HG02642 (cell line): ENCODE data around the gene TRAF3.

Experiments
- ATAC-seq: cut with Tn5 transposase; IDR thresholded peaks from one replicate; pipeline ENCODE4 v1.9.1; 2021; ENCODE audit warnings: mild to moderate bottlenecking; ENCODE audit not compliant: unreplicated experiment, poor library complexity

TRAF3 gene, protein sequence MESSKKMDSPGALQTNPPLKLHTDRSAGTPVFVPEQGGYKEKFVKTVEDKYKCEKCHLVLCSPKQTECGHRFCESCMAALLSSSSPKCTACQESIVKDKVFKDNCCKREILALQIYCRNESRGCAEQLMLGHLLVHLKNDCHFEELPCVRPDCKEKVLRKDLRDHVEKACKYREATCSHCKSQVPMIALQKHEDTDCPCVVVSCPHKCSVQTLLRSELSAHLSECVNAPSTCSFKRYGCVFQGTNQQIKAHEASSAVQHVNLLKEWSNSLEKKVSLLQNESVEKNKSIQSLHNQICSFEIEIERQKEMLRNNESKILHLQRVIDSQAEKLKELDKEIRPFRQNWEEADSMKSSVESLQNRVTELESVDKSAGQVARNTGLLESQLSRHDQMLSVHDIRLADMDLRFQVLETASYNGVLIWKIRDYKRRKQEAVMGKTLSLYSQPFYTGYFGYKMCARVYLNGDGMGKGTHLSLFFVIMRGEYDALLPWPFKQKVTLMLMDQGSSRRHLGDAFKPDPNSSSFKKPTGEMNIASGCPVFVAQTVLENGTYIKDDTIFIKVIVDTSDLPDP

GRCh38 chr14:102776761-102777710 lies at the start of gene TRAF3:
TRAF3 (plus strand) TSS chr14:102777449; CDS start chr14:102870202, 92,753 bp downstream.
- ATAC-seq, result peak; percentile 63

DNA sequence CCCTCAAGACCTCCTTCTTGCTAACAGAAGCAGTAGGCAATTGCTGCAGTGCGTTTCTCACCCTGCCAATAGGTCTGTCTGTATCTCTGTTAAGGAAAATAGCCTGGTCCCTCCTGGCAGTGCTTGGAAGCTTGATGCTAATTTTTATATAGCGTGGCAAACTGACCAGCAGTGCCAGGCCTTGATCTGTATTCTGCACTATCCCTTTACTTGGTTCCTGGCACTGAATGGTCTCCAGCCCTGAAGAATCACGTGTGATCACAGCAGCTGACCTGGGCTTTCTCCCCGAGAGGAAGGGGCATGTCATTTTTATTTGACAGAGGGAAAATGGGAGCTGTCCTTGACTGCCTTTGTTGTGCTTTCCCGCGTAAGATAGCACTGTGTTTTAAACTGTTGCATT lies 48.7 kb upstream of the TRAF3 start:
- ATAC-seq, result no peak

- ATAC-seq, result no peak
Observed at GRCh38 chr14:102729268-102729667, 48.0 kb upstream of the TRAF3 start.

DNA sequence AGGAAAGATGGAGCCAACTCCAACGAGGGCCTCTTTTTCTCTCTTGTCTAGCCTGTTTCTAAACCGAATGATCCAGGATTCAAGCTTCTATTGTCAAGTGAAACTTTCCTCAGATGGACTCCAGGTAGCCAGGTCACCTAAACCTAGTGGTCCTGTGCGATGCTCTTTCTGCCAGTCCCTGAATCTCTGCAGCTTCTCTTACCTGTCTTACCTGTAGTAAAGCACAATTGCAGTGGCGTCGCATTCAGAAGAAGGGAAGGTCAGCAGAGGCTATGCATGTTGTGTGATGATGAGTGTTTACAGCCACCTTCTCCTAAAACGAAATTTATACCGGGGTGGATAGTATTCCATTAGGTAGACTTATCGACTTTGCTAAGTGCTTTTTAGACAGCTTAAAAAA lies 47.4 kb upstream of the TRAF3 start:
- ATAC-seq, result no peak

GRCh38 chr14:102731101-102731870 lies 46.0 kb upstream of the TRAF3 start:
- no peak for ATAC-seq

DNA sequence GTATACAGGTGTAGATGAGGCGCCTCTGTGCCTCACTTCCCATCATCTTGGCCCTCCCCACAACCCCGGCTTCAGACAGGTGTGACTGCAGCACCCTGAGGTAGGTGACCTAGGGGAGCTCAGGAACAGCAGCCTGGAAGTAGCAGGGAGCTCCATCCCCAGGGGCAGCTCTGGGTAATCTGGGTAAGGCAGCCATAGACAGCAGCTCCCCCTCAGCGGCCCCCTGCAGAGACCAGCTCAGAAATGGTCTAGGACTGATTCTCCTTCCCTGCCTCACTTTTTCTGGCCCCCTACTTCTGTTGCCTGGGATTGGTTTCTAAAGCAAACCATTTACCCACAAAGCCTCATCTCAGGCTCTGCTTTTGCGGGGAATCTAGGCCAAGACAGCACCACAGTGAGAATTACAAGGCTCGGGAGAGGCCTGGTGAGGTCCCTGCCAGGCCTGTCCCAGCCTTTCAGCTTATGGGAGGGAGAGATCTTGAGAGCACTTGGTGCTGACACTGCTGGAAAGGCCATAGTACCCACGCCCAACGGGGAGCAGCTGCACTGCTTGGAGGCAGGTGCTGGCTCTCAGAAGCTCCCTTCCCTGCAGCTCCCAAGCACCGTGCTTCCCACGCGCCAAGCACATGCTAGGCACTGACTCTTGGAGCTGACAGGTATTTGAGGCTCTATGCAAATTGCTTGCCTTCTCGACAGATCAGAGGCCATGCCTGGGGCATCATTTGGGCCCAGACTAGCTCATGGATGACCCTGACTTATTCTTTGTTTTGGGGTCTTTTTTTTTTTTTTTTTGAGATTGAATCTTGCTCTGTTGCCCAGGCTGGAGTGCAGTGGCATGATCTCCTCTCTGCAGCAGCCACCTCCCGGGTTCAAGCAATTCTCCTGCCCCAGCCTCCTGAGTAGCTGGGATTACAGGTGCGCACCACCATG lies 45.1 kb upstream of the TRAF3 start:
- no peak for ATAC-seq

DNA sequence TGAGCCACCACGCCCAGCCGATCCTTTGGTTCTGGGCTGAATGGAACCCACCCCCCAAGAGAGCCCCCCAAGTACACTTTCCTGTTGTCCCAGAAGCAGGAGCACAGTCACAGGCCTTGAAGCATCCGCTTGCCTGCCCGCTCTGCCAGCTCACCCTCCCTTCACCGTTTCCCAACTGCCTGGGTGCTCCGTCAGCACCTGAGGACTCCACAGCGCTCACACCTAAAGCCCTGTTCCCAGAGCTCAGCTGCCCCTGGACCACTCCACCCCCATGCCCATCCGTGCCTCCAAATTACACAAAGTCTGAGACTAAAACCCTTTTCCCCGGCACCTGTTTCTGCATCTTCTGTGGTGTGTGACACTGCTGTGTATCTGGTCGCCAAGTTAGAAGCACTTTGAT lies 44.3 kb upstream of the TRAF3 start:
- ATAC-seq, result no peak

- no peak for ATAC-seq
Observed at GRCh38 chr14:102733326-102733725, 43.9 kb upstream of the TRAF3 start.

GRCh38 chr14:102734436-102734835 lies 42.8 kb upstream of the TRAF3 start:
- no peak for ATAC-seq

- ATAC-seq, result no peak
Observed at GRCh38 chr14:102736956-102737355, 40.3 kb upstream of the TRAF3 start.

DNA sequence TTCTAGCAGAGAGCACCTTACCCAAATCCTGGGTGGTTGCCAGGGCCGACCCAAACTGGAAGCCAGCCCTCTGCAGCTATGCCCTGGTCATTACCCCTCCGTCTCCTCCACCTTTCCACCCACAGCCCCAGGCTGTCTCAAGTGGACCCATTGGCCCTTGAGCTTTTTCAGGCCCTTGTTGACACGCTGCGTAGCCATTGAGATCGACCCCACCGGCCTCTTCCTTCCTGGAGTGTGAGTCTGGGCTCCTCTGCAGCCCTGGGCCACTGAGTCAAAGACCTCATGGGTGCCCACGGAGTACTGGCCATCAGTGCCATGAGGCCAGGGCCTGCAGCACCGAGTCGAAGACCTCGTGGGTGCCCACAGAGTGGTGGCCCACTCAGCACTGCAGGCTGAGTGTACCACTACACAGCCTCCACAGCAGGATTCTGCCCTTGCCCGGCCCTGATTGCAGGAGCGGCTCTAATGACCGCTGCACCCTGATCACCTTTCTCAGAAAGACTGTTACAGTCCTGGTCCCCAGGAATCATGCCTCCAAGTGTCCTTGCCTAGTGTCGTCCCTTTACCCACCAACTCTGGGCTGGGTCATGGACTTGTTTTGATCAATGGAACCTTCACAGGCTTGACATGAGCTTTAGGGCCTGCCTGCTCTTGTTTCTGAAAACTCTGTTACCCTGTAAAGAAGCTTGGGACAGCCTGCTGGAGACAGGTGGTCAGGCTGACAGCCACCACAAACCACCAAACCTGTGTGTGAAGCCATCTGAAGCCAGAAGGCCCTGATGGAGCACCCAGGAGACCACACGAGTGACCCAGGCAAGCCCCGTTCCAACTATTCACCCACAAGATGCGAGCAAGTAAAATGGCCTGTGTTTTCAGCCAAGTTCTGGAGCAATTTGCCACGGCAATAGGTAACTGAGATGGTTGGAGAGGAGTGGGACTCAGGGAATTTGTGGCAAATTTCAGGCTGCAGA lies 39.6 kb upstream of the TRAF3 start:
- no peak for ATAC-seq

DNA sequence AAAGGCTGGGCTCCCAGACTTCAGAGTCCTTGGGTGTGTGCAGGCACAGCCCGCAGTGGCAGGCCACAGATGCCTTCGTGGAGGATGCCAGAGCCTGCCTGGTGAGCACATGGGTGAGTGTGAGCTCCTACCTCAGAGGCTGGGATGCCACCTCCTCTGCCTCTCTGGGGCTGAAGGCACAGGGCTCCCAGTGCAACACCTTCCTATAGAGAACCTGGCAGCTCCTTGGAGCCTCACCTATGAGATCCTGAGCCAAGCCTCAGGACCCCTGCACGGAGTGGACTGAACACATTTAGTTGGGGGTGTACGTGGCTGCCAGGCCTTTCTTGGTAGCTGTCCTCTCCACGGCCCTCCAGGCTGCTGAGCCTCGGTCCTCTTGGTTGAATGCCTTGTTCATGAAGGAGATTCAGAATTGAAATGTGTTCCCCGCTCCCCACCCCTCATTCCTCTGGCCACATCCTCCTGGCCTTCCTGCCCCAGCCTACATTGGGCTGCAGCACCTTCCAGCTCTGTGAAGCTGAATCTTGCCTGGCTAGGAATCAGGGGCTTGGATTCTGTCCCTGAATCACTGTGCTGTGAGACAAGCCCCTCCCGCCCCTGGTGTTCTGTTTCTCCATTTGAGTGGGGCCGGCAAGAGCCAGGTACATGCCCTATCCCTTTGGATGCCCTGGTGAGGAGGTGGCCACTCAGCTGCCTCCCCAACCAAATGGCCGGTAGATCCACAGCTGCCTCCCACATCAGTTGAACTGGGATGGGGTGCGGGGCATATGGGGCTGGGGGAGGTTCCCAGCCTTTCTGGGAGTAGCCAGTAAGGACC lies 38.7 kb upstream of the TRAF3 start:
- ATAC-seq, result no peak

GRCh38 chr14:102739190-102739469 lies 38.1 kb upstream of the TRAF3 start:
- no peak for ATAC-seq

DNA sequence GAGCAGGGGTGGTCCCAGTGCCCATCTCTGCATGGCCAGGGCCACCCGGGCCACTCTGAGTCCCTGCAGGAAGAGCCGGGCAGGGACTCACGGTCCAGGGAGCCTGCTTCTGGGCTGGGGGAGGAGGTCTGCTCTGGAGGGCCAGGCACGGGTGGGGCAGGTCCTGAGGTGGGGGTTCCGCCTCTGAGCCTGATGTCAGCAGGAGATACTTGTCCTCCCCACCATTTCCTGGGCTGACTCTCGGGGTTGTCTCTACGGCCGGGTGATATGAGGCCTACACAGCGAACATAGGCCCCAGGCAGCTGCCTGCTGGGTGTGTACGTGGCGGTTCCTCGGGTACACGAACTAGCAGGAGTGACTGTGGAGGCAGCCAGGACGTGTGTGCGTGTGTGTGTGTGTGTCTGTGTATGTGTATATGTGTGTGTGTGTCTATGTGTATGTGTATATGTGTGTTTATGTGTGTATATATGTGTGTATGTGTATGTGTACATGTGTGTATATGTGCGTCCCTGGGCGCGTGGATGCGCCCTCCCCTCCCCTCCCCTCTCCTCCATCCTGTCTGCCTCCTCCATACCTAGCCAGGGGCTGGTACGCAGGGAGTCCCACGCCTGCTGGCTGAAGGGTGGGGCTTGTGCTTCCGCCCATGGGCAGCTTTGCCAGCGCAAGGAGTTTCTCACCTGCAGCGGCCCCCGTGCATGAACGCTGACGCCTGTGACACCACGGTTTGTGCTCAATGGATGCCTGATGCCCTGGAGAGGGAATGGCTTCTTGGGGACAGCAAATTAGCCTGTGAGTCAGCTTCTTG lies 30.4 kb upstream of the TRAF3 start:
- ATAC-seq, result no peak

DNA sequence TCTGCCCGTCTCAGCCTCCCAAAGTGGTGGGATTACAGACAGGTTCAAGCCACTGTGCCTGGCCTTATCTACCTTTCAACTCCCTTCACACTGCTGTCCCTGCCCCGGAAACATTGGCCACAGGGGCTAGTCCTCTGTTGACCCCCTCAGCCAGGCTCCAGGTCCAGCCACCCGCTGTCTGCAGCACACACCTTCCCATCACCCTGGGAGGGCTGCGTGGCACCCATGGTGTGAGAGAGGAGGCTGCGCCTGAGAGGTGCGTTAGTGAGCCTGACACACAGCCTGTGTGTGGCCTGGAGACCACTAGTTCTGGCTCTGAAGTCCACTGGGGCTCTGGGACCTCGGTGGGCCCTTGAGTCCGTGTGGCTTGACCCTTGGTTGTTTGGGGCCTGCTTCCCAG lies 28.4 kb upstream of the TRAF3 start:
- ATAC-seq, result no peak

GRCh38 chr14:102749393-102750305 lies 27.6 kb upstream of the TRAF3 start:
- ATAC-seq, result no peak
